ENCODE data around the gene GOLGA8J.
"Not testable (repeated sequence)": the region's sequence is repeated elsewhere in the genome, so short reads cannot be mapped to it uniquely, and the experiment has no call there.

GOLGA8J gene

GRCh38 chr15:30073915-30074314, 8.8 kb upstream of the GOLGA8J start:
- no peak for DNase-seq (ENCODE audit: low read depth)

- DNase-seq (ENCODE audit: low read depth): peak; percentile 93
Measured at GRCh38 chr15:30080816-30081215, 1.9 kb upstream of the GOLGA8J start.

- DNase-seq (ENCODE audit: low read depth): not testable (repeated sequence)
Measured at GRCh38 chr15:30097827-30098226, 15.1 kb downstream of the GOLGA8J start.

GRCh38 chr15:30102890-30103289, 20.1 kb downstream of the GOLGA8J start:
- not testable (repeated sequence) for DNase-seq (ENCODE audit: low read depth)

GRCh38 chr15:30103941-30104507, 21.3 kb downstream of the GOLGA8J start:
- DNase-seq (ENCODE audit: low read depth): not testable (repeated sequence)

GRCh38 chr15:30110591-30110990, 27.8 kb downstream of the GOLGA8J start:
- not testable (repeated sequence) for DNase-seq (ENCODE audit: low read depth)

- peak; percentile 3 for DNase-seq (ENCODE audit: low read depth)
Measured at GRCh38 chr15:30130066-30130465, 47.3 kb downstream of the GOLGA8J start.

- DNase-seq (ENCODE audit: low read depth): not testable (repeated sequence)
Measured at GRCh38 chr15:30134751-30135150, 52.0 kb downstream of the GOLGA8J start, which contains the start of gene GOLGA8T. TSS of gene GOLGA8T (plus strand) at chr15:30135051. CDS start at chr15:30135149, 98 bp downstream.

All from amniotic epithelial cell (primary cell).